CD4-positive, alpha-beta T cell treated with Interleukin-2 at 100 ng/mL for 4 hours (primary cell): ENCODE measurements around the gene HRH2.

ENCODE experiments used
- DNase-seq: peaks from one replicate; pipeline ENCODE4 v3.0.0-alpha.2; 2020; ENCODE audit warnings: low spot score

HRH2 gene

GRCh38 chr5:175678074-175678473, 20.2 kb downstream of the HRH2 start:
- DNase-seq: no peak

GRCh38 chr5:175679411-175679810, 21.5 kb downstream of the HRH2 start:
- DNase-seq: no peak

- no peak for DNase-seq
Measured at GRCh38 chr5:175680020-175680419, 22.1 kb downstream of the HRH2 start.

- DNase-seq: no peak
Measured at GRCh38 chr5:175680463-175680862, 22.6 kb downstream of the HRH2 start.

- DNase-seq: no peak
Measured at GRCh38 chr5:175681045-175681967, 23.4 kb downstream of the HRH2 start.

- no peak for DNase-seq
Measured at GRCh38 chr5:175681968-175682340, 24.1 kb downstream of the HRH2 start.

- DNase-seq: no peak
Measured at GRCh38 chr5:175682664-175683063, 24.8 kb downstream of the HRH2 start.

- no peak for DNase-seq
Measured at GRCh38 chr5:175683231-175683630, 25.4 kb downstream of the HRH2 start.

GRCh38 chr5:175683921-175684320, 26.1 kb downstream of the HRH2 start:
- DNase-seq: no peak

GRCh38 chr5:175684931-175685330, 27.1 kb downstream of the HRH2 start:
- DNase-seq: no peak

GRCh38 chr5:175685701-175686350, 28.0 kb downstream of the HRH2 start:
- no peak for DNase-seq

- DNase-seq: no peak
Measured at GRCh38 chr5:175686396-175686795, 28.5 kb downstream of the HRH2 start.

- DNase-seq: no peak
Measured at GRCh38 chr5:175686826-175687225, 29.0 kb downstream of the HRH2 start.

GRCh38 chr5:175687231-175687701, 29.4 kb downstream of the HRH2 start:
- DNase-seq: no peak

GRCh38 chr5:175688352-175689146, 30.7 kb downstream of the HRH2 start:
- DNase-seq: no peak

GRCh38 chr5:175689147-175689991, 31.5 kb downstream of the HRH2 start:
- DNase-seq: no peak

- DNase-seq: no peak
Measured at GRCh38 chr5:175690025-175690424, 32.2 kb downstream of the HRH2 start.

GRCh38 chr5:175690586-175690985, 32.7 kb downstream of the HRH2 start:
- DNase-seq: no peak

- DNase-seq: no peak
Measured at GRCh38 chr5:175691761-175692160, 33.9 kb downstream of the HRH2 start.

GRCh38 chr5:175692235-175692995, 34.5 kb downstream of the HRH2 start:
- DNase-seq: no peak
